HEK293 (cell line): Measurements from ENCODE around the gene ZNF236.

Experiments
- CTCF ChIA-PET: fragments of 350-600 bp; formaldehyde crosslinking; extraction: SDS; loops from one replicate; lab custom pipeline; 2021; ENCODE audit warnings: antibody characterized with exemption; lab: Yijun Ruan, JAX
- POLR2A ChIA-PET: fragments of 300-600 bp; formaldehyde crosslinking; extraction: SDS; loops from one replicate; lab custom pipeline; 2020; ENCODE audit warnings: antibody characterized with exemption, inconsistent platforms; lab: Yijun Ruan, JAX
- H3K27ac ChIP-seq: fragments of 200-500 bp; sonication (Bioruptor generic); 2 replicates; pipeline ENCODE4 v1.5.1; 2014; ENCODE audit warnings: low read depth, low read length, control low read depth, inconsistent platforms; ENCODE audit errors: extremely low read depth
- H3K36me3 ChIP-seq, 2 experiments: fragments of 200-500 bp in 1 of 2; sonication (Bioruptor generic) in 1 of 2; 1 replicate in 1 of 2; 2 replicates in 1 of 2; pipeline ENCODE4 v1.5.1; 2014 to 2017; ENCODE audit warnings: inconsistent platforms in 2 of 2, low read length in 2 of 2; ENCODE audit not compliant: control insufficient read depth in 2 of 2, insufficient read depth in 1 of 2
- H3K4me1 ChIP-seq: fragments of 200-500 bp; sonication (Bioruptor generic); 2 replicates; pipeline ENCODE4 v1.5.1; 2014; ENCODE audit warnings: mild to moderate bottlenecking, low read length, inconsistent platforms; ENCODE audit not compliant: control insufficient read depth, insufficient read depth
- H3K4me3 ChIP-seq: 2 replicates; pipeline ENCODE4 v1.5.1; 2011; ENCODE audit warnings: low read depth, mild to moderate bottlenecking, control low read depth, low read length, moderate library complexity
- H3K9me3 ChIP-seq: fragments of 200-500 bp; sonication (Bioruptor generic); 2 replicates; pipeline ENCODE4 v1.5.1; 2014; ENCODE audit warnings: low read depth, low read length, inconsistent platforms; ENCODE audit not compliant: control insufficient read depth, insufficient read depth
- KLF10 ChIP-seq: fragments of 450-650 bp; IDR thresholded peaks from 2 replicates; pipeline ENCODE4 v1.5.1; 2018; ENCODE audit warnings: missing biosample characterization, mild to moderate bottlenecking, missing genetic modification characterization
- PRDM1 ChIP-seq: fragments of 450-650 bp; formaldehyde crosslinking; IDR thresholded peaks from 2 replicates; pipeline ENCODE4; 2016; ENCODE audit warnings: missing biosample characterization, missing genetic modification characterization
- SETDB1 ChIP-seq: IDR thresholded peaks from one replicate; pipeline ENCODE4 v1.6.1; 2017; ENCODE audit warnings: mild to moderate bottlenecking, low read length, moderate library complexity, mixed read lengths; ENCODE audit not compliant: insufficient read length
- ZBTB17 ChIP-seq: fragments of 450-650 bp; formaldehyde crosslinking; IDR thresholded peaks from 2 replicates; pipeline ENCODE4 v1.5.1; 2016; ENCODE audit warnings: missing biosample characterization, missing genetic modification characterization
- ZBTB20 ChIP-seq: fragments of 450-650 bp; formaldehyde crosslinking; IDR thresholded peaks from 2 replicates; pipeline ENCODE4 v1.5.1; 2016; ENCODE audit warnings: missing biosample characterization, missing genetic modification characterization
- ZBTB7A ChIP-seq: fragments of 450-650 bp; formaldehyde crosslinking; IDR thresholded peaks from 2 replicates; pipeline ENCODE4 v1.5.1; 2016; ENCODE audit warnings: low read depth, missing biosample characterization, missing genetic modification characterization
- ZEB2 ChIP-seq: fragments of 450-650 bp; formaldehyde crosslinking; IDR thresholded peaks from 2 replicates; pipeline ENCODE4 v1.5.1; 2016; ENCODE audit warnings: missing biosample characterization, missing genetic modification characterization
- ZFP41 ChIP-seq: fragments of 450-650 bp; formaldehyde crosslinking; IDR thresholded peaks from 2 replicates; pipeline ENCODE4 v1.5.1; 2016; ENCODE audit warnings: missing biosample characterization, missing genetic modification characterization, borderline replicate concordance
- ZNF132 ChIP-seq: fragments of 450-650 bp; formaldehyde crosslinking; IDR thresholded peaks from 2 replicates; pipeline ENCODE4 v1.5.1; 2017; ENCODE audit warnings: missing biosample characterization, missing genetic modification characterization, borderline replicate concordance
- ZNF214 ChIP-seq: fragments of 450-650 bp; formaldehyde crosslinking; IDR thresholded peaks from 2 replicates; pipeline ENCODE4 v1.5.1; 2017; ENCODE audit warnings: missing biosample characterization, mild to moderate bottlenecking, missing genetic modification characterization, borderline replicate concordance
- ZNF221 ChIP-seq: fragments of 450-650 bp; formaldehyde crosslinking; IDR thresholded peaks from 2 replicates; pipeline ENCODE4 v1.5.1; 2017; ENCODE audit warnings: missing biosample characterization, missing genetic modification characterization, borderline replicate concordance
- ZNF223 ChIP-seq: fragments of 450-650 bp; formaldehyde crosslinking; IDR thresholded peaks from 2 replicates; pipeline ENCODE4 v1.5.1; 2016; ENCODE audit warnings: missing biosample characterization, missing genetic modification characterization
- ZNF311 ChIP-seq: fragments of 450-650 bp; formaldehyde crosslinking; IDR thresholded peaks from 2 replicates; pipeline ENCODE4 v1.5.1; 2017; ENCODE audit warnings: missing biosample characterization, missing genetic modification characterization, borderline replicate concordance
- ZNF324 ChIP-seq: fragments of 450-650 bp; formaldehyde crosslinking; IDR thresholded peaks from 2 replicates; pipeline ENCODE4 v1.5.1; 2016; ENCODE audit warnings: missing biosample characterization, missing genetic modification characterization
- ZNF341 ChIP-seq: fragments of 450-650 bp; formaldehyde crosslinking; IDR thresholded peaks from 2 replicates; pipeline ENCODE4; 2016; ENCODE audit warnings: low read depth, missing biosample characterization, missing genetic modification characterization
- ZNF354C ChIP-seq: fragments of 450-650 bp; formaldehyde crosslinking; IDR thresholded peaks from 2 replicates; pipeline ENCODE4 v1.5.1; 2016; ENCODE audit warnings: missing biosample characterization, missing genetic modification characterization, low read depth, borderline replicate concordance
- ZNF404 ChIP-seq: fragments of 450-650 bp; formaldehyde crosslinking; IDR thresholded peaks from 2 replicates; pipeline ENCODE4 v1.5.1; 2017; ENCODE audit warnings: missing biosample characterization, missing genetic modification characterization
- ZNF426 ChIP-seq: fragments of 450-650 bp; formaldehyde crosslinking; IDR thresholded peaks from 2 replicates; pipeline ENCODE4 v1.5.1; 2017; ENCODE audit warnings: missing biosample characterization, missing genetic modification characterization, mild to moderate bottlenecking, inconsistent platforms, moderate library complexity
- ZNF513 ChIP-seq: fragments of 450-650 bp; IDR thresholded peaks from 2 replicates; pipeline ENCODE4 v1.5.1; 2018; ENCODE audit warnings: missing biosample characterization, missing genetic modification characterization
- ZNF610 ChIP-seq: fragments of 450-650 bp; formaldehyde crosslinking; IDR thresholded peaks from 2 replicates; pipeline ENCODE4 v1.5.1; 2016; ENCODE audit warnings: missing biosample characterization, missing genetic modification characterization, borderline replicate concordance
- ZNF621 ChIP-seq: fragments of 450-650 bp; formaldehyde crosslinking; IDR thresholded peaks from 2 replicates; pipeline ENCODE4 v1.5.1; 2017; ENCODE audit warnings: missing biosample characterization, missing genetic modification characterization
- ZNF677 ChIP-seq: fragments of 450-650 bp; IDR thresholded peaks from 2 replicates; pipeline ENCODE4 v1.5.0; 2018; ENCODE audit warnings: missing biosample characterization, mild to moderate bottlenecking, missing genetic modification characterization, moderate library complexity
- ZSCAN30 ChIP-seq: fragments of 450-650 bp; IDR thresholded peaks from 2 replicates; pipeline ENCODE4 v1.5.1; 2018; ENCODE audit warnings: missing biosample characterization, mild to moderate bottlenecking, missing genetic modification characterization, moderate library complexity
- ZXDB ChIP-seq: fragments of 450-650 bp; formaldehyde crosslinking; IDR thresholded peaks from 2 replicates; pipeline ENCODE4 v1.5.1; 2016; ENCODE audit warnings: missing biosample characterization, missing genetic modification characterization
- TF ChIP-seq, protein P1 (sequence below): fragments of 450-650 bp; formaldehyde crosslinking; IDR thresholded peaks from 2 replicates; pipeline ENCODE4 v1.5.1; 2016; ENCODE audit warnings: missing biosample characterization, missing genetic modification characterization
- TF ChIP-seq, protein P2 (sequence below): fragments of 450-650 bp; formaldehyde crosslinking; IDR thresholded peaks from 2 replicates; pipeline ENCODE4 v1.5.1; 2016; ENCODE audit warnings: missing biosample characterization, missing genetic modification characterization, borderline replicate concordance
- TF ChIP-seq, protein P3 (sequence below): fragments of 450-650 bp; formaldehyde crosslinking; IDR thresholded peaks from 2 replicates; pipeline ENCODE4 v1.5.1; 2017; ENCODE audit warnings: missing biosample characterization, missing genetic modification characterization
- TF ChIP-seq, protein P4 (sequence below): fragments of 450-650 bp; formaldehyde crosslinking; IDR thresholded peaks from 2 replicates; pipeline ENCODE4 v1.5.1; 2017; ENCODE audit warnings: missing biosample characterization, missing genetic modification characterization

Gene ZNF236

GRCh38 chr18:76982841-76983583, 160.7 kb downstream of the ZNF236 start (continued):
- no peak for TF ChIP-seq SETDB1
- no peak for TF ChIP-seq ZNF214
- no peak for TF ChIP-seq ZNF324 (tag by site-specific recombination)
- TF ChIP-seq ZXDB: 0 out of 2 replicates have a peak, but pooled peaks have one; percentile 14
- TF ChIP-seq ZNF132 (tag by site-specific recombination): no peak
- TF ChIP-seq ZNF311 (tag by site-specific recombination): no peak
- TF ChIP-seq ZNF221 (tag by site-specific recombination): no peak
- no peak for TF ChIP-seq ZBTB7A (tag by site-specific recombination)
- TF ChIP-seq ZNF426 (tag by site-specific recombination): no peak
- 0 out of 2 replicates have a peak, but pooled peaks have one; percentile 21 for TF ChIP-seq ZSCAN30
- no peak for TF ChIP-seq ZNF677 (tag by site-specific recombination)
- TF ChIP-seq ZNF513 (tag by site-specific recombination): no peak
- no peak for TF ChIP-seq ZNF354C
- TF ChIP-seq ZNF404 (tag by site-specific recombination): no peak
- 0 out of 2 replicates have a peak, but pooled peaks have one; percentile 57 for TF ChIP-seq ZEB2 (tag by site-specific recombination)
- TF ChIP-seq ZBTB20 (tag by site-specific recombination): no peak
- TF ChIP-seq ZNF610 (tag by site-specific recombination): no peak
- TF ChIP-seq, protein P1, sequence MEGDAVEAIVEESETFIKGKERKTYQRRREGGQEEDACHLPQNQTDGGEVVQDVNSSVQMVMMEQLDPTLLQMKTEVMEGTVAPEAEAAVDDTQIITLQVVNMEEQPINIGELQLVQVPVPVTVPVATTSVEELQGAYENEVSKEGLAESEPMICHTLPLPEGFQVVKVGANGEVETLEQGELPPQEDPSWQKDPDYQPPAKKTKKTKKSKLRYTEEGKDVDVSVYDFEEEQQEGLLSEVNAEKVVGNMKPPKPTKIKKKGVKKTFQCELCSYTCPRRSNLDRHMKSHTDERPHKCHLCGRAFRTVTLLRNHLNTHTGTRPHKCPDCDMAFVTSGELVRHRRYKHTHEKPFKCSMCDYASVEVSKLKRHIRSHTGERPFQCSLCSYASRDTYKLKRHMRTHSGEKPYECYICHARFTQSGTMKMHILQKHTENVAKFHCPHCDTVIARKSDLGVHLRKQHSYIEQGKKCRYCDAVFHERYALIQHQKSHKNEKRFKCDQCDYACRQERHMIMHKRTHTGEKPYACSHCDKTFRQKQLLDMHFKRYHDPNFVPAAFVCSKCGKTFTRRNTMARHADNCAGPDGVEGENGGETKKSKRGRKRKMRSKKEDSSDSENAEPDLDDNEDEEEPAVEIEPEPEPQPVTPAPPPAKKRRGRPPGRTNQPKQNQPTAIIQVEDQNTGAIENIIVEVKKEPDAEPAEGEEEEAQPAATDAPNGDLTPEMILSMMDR (tag by site-specific recombination): peak; percentile 88
- no peak for TF ChIP-seq PRDM1 (tag by site-specific recombination)

DNA sequence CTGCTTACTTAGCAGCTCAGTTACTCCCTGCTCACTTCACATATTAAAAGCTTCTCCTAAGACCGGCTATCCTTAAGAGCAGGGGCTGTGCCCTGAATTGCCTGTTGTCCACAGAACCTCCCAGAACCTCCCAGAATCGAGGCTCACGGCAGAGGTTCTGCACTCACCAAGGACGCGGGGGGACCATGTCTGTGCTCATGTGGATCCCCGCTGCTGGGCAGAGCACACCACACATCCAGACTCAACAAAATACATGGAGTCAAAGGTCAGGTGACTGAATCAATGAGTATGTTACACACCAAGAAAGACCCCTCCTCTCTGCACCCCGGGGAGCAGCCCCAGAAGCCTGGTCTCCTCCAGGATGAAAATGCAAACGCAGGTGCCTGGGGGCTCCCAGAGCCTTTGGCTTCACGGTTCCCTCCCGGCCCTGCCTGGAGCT, 161.3 kb downstream of the ZNF236 start:
- Histone ChIP-seq H3K27ac (no peak overlapping the region), H3K9me3 (no peaks in the 10 kb centered on the region), H3K36me3 (no peaks in the 10 kb centered on the region), H3K4me3 (no peak overlapping the region), H3K4me1 (no peaks in the 10 kb centered on the region)
- CTCF ChIA-PET: interaction anchor here (0.6 to 7.1 kb wide), 47 partner anchors 9 to 1119 kb away, joined by 3 to 84 read pairs (median 4); no protein-coding TSS in a partner anchor
- POLR2A ChIA-PET: no interaction called here
- TF ChIP-seq, protein P2, sequence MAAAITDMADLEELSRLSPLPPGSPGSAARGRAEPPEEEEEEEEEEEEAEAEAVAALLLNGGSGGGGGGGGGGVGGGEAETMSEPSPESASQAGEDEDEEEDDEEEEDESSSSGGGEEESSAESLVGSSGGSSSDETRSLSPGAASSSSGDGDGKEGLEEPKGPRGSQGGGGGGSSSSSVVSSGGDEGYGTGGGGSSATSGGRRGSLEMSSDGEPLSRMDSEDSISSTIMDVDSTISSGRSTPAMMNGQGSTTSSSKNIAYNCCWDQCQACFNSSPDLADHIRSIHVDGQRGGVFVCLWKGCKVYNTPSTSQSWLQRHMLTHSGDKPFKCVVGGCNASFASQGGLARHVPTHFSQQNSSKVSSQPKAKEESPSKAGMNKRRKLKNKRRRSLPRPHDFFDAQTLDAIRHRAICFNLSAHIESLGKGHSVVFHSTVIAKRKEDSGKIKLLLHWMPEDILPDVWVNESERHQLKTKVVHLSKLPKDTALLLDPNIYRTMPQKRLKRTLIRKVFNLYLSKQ (tag by site-specific recombination): no peak
- TF ChIP-seq ZBTB17 (no peak), ZNF223 (tag by site-specific recombination) (no peak), ZNF621 (tag by site-specific recombination) (no peak), ZFP41 (tag by site-specific recombination) (no peak), ZNF610 (tag by site-specific recombination) (no peak), ZNF341 (tag by site-specific recombination) (no peak), KLF10 (no peak)
- TF ChIP-seq, protein P3, sequence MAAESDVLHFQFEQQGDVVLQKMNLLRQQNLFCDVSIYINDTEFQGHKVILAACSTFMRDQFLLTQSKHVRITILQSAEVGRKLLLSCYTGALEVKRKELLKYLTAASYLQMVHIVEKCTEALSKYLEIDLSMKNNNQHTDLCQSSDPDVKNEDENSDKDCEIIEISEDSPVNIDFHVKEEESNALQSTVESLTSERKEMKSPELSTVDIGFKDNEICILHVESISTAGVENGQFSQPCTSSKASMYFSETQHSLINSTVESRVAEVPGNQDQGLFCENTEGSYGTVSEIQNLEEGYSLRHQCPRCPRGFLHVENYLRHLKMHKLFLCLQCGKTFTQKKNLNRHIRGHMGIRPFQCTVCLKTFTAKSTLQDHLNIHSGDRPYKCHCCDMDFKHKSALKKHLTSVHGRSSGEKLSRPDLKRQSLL (tag by site-specific recombination): no peak
- TF ChIP-seq, protein P4, sequence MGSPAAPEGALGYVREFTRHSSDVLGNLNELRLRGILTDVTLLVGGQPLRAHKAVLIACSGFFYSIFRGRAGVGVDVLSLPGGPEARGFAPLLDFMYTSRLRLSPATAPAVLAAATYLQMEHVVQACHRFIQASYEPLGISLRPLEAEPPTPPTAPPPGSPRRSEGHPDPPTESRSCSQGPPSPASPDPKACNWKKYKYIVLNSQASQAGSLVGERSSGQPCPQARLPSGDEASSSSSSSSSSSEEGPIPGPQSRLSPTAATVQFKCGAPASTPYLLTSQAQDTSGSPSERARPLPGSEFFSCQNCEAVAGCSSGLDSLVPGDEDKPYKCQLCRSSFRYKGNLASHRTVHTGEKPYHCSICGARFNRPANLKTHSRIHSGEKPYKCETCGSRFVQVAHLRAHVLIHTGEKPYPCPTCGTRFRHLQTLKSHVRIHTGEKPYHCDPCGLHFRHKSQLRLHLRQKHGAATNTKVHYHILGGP (tag by site-specific recombination): no peak
